Amniotic epithelial cell (primary cell): ENCODE measurements around the gene PTPRM.

Source experiments
- DNase-seq: peaks from one replicate; pipeline ENCODE4 v3.0.0-alpha.2; 2010; ENCODE audit warnings: low read depth

PTPRM gene

DNA sequence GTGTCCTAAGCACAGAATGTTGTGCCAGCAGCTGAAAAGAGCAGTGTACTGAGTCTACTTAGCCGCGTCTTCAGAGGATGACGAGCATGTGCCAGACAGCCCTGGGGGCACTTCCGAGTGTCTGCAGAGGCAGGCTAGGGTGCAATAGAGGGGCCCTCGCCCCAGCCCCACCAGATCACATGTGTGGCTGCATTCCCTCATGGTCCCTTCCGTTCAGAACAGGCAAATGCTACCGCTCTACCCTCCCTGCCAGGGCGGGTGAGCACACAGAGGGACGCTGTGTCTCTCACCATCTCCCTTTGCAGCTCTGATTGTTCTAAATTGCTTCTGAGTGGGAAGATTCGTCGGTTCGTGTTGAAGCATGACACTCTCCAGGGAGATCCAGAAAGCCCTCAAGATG, 829.9 kb downstream of the PTPRM start:
- DNase-seq, result no peak

DNA sequence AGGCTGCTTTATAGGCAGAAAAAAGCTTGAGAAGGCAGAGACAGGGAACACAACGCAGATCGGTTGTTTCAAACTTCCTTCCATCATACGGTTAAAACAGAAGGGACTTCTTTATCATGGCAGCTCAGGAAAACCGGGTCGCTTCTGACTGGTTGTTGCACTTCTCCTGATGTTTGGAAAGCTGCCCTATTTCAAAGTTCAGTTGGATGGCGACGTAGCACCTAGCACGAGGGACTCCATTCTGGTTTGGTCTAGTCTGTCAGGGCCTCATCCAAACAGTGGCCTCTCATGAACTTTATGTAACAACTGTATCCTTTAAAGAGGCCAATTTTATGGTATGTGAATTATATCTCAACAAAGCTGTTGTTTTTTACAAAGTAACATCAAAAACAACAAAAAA, 832.0 kb downstream of the PTPRM start:
- DNase-seq, result no peak

DNA sequence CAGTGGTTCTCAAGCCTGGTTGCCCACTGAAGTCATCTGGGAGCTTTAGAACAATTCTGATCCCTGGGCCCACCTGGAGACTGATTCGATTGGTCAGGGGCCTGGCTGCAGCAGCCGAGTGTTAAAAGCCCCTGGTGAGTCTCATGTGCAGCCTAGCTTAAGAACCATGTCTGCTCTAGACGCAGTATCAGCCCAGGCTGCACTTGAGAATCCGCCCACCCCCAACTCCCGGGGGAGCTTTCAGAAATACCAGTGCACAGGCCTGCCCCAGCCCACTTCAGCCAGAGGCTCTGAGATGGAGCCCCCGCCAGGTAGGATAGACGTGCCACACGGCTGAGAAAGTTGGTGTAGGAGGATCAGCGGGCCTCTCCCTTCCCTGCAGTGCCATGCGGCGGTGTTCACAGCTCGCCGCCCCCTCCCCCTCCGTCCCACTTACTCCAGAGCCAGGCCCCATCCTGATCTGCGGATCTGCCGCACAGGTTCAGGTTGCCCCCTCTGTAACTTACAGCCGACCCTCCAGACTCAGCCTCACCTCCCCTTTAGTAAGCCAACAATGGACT, 833.2 kb downstream of the PTPRM start:
- no peak for DNase-seq

DNA sequence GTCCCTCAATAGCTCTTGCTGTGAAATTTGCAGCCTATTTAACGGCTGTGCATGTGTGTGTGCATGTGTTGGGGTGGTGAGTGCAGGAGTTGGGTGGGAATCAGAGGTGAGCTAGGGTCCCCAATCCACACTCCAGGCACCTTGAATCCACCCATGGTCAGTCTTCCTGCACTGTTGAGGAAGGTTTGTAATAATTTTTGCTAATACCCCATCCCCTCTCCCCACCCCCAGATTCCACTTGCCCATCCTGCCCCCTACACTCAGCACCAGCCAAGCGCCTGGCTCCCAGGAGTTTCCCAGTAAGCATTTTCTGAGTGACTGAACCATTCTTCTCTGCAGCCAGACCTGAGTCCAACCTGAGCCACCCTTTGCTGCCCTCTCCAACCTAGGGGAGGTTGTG, 833.7 kb downstream of the PTPRM start:
- DNase-seq, result no peak

DNA sequence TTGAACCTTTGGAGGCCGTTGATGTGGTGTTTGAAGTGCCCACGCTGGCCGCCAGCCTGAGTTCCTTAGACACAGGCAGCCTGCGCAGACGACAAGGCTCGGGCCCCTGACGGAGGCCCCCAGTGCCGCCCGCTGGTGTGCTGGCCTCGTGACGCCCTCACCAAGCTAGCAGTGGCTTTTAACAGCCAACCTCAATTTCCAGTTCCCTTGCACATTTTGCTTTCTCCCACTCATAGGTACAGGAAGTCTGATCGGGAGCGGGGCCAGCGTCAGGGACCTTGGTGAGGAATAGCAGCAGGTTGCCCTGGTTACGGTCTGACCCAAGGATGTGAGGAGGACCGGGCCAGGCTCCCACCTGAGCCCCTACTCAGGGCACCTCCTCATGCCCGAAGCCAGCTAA, 834.5 kb downstream of the PTPRM start:
- no peak for DNase-seq

DNA sequence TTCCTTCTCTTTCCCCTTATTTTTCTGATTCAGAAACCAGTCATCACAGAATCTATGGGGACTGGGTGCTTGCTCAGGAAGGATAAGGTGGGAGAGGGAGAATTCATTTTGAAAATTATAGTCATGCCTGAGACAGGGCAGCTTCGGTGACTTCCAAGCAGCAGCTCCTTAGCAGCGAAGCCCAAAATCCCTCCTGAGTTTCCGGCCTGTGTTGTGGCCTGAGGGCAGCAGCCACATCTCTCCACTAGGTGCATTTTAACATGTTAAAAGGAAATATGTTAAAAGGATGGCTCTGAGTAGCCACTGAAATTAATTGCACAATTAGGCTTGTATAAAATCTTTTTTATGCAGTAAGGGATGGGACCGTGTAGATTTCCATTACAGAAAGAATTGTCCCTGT, 835.1 kb downstream of the PTPRM start:
- no peak for DNase-seq

DNA sequence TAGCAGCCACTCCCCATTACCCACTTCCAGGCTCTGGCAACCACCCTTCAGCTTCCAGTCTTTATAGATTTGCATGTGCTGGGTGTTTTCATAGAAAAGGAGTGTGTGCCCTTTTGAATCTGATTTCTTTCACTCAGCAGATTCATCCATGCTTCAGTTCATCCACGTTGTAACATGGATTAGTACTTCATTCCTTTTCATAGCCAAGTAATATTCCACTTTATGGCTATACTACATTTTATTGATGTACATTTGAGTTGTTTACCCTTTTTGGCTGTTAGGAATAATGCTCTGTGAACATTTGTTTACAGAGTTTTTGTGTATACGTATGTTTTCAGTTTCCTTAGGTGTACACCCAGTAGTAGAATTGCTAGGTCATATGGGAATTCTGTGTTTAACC, 836.6 kb downstream of the PTPRM start:
- DNase-seq, result no peak

DNA sequence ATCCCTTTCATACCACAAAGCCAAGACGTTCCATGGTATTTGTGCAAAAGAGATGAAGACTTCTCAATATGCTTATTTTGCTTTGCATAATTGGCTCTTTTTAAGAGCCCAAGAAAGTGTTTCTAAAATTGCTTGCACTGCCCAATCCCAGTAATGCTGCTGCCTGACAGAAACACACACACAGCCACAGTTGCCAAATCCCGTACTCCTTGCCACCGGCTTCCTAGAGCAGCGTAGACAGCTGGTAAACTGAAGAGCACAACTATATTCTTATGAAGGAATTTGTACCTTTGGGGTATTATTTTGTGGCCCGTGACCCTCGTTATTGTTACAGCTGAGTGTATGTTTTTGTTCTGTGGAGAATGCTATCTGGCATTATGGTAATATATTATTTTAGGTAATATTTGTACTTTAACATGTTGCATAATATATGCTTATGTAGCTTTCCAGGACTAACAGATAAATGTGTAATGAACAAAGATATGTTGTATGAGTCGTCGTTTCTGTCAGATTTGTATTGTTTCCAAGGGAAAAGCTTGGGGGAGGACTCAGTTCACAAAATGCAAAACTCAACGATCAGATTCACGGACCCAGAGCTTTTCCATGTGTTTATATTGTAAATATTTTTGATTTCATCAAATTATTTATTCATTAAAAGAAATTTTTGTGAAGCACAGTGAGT, 839.2 kb downstream of the PTPRM start:
- peak; percentile 56 for DNase-seq

DNA sequence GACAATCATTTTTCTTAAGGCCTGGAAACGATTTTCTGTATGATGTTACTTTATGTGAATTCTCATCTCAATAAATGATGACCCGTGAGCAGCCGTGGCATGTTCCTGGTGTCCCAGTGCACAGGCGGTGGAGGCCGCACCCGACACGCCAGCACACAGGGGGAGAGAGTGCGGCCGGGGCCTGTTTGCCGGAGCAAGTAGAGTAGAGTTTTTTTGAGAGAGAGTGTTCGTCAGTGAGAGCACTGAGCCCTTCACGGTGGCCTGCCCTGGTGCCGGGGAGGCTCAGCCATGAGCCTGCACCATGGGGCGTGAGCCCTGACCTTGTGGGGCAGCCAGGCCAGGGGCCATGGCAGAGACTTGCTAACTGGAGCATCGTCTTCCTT, 839.7 kb downstream of the PTPRM start:
- no peak for DNase-seq

DNA sequence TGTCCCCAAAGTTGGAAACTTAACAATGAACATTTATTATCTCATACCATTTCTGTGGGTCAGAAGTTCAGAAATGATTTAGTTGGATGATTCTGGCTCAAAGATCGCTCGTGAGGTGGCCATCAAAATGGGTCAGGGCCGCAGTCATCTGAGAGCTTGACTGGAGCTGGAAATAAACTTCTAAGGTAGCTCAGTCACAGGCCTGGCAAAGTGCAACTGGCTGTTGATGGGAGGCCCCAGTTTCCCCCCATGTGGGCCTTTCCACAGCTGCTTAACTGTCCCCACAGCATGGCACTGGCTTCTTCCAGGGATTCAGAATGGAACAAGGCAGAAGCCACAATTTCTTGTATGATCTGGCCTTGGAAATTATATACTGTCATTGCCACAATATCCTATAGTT, 842.0 kb downstream of the PTPRM start:
- DNase-seq, result no peak

DNA sequence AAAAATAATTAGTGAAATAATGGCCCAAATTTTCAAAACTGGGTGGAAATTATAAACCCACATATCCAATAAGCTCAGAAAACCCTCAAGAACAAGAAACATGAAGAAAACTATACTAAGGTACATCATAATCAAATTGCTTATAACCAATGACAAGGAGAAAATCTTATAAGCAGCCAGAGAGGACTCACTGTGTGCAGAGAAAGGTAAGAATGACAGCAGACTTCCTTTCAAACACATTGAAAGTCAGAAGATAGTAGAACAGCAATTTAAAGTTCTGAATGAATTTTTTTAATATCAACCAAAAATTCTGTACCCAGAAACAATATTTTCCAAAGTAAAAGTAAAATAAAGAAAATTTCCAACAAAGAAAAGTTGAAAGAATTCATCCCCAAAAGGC, 844.4 kb downstream of the PTPRM start:
- no peak for DNase-seq

DNA sequence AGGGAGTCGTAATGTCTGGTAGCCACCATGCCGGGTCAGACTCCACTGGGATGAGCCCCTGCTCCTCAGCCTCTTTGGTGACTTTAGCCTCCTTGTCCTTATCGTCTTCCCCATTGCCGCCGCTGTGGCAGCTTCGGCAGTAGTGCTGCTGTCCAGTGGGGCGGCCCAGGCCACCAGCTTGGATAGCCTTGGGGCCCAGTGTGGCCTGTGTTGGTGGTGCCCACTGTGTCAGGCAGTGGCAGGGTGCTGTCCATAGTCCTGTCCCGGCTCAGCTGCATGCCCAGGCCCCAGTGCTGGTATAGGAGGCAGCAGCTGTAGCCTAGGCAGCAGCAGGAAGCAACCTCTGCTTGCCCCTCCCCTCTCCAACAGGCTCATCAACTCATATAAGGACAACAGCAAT, 845.0 kb downstream of the PTPRM start:
- DNase-seq, result no peak

DNA sequence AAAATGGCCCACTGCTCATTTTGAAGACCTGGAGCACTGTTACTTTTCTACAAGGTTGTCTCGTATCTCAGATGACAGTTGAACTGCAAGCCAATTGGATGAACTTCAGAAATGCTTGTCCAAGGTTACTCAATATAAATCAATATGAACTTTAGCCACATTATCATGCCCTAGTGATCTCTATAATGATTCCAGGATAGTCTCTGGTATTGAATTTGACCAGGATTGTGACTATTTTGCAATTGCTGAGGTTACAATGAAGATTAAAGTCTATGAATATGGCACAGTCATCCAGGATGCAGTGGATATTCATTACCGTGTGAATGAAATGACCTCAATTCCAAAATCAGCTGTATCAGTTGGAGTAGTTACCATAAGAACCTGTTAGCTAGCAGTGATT, 846.1 kb downstream of the PTPRM start:
- no peak for DNase-seq

DNA sequence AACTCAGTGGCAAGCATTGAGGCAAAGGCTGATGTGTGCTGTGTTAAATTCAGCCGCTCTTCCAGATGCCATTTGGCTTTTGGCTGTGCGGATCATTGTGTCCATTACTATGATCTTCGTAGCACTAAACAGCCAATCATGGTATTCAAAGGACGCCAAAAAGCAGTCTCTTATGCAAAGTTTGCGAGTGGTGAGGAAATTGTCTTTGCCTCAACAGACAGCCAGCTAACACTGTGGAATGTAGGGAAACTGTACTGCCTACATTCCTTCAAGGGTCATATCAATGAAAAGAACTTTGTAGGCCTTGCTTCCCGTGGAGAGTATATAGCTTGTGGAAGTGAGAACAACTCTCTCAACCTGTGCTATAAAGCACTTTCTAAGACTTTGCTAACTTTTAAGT, 846.6 kb downstream of the PTPRM start:
- DNase-seq, result no peak

DNA sequence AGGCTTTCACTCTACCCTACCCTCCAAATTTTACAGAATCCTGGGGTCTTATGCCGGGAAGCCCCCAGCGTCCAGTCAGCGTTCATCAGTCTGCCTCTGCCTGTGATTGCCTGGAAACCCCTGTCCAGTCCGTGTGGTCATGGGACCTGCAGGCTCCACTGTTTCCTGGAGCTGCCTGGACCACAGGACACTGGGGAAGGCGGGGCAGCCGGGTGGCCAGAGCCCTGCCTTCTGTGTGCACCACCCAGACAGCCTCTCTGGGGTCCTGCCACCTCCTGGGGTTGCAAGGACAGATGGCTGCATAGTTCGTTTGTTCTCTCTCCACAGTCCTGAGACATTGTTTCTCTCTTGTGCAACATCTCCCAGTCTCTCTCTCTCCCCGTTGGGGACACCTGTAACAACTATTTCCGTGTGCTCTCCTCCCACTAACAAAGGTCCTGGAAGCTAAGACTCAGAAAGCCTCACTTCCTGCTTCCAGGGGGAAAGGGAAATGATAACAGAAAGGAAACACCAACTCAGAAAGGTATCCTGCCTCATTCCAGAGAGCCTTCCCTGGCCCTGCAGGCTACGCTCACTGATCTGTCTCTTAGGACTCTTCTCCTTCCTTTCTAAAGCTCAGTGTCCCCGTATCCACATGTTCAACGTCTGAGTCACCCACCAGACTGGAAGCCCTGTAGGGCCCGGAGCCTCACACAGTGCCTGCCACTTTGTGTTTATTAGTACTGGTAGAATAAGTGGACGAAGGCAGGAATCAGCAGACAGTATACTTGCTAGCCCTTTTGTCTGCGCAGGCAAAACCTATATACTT, 849.3 kb downstream of the PTPRM start:
- DNase-seq, result no peak

DNA sequence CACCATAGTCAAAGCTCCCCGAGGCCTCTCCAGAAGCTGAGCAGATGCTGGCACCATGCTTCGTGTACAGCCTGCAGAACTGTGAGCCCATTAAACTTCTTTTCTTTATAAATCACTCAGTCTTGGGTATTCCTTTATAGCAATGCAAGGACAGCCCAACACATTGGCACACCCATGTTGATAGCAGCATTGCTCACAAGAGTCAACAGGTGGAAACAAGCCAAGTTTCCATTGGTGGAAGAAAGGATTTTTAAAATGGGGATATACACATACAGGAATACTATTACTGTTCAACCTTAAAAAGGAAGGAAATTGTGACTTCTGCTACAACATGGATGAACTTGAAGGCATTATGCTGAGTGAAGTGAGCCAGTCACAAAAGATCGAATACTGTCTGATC, 855.3 kb downstream of the PTPRM start:
- DNase-seq, result no peak

DNA sequence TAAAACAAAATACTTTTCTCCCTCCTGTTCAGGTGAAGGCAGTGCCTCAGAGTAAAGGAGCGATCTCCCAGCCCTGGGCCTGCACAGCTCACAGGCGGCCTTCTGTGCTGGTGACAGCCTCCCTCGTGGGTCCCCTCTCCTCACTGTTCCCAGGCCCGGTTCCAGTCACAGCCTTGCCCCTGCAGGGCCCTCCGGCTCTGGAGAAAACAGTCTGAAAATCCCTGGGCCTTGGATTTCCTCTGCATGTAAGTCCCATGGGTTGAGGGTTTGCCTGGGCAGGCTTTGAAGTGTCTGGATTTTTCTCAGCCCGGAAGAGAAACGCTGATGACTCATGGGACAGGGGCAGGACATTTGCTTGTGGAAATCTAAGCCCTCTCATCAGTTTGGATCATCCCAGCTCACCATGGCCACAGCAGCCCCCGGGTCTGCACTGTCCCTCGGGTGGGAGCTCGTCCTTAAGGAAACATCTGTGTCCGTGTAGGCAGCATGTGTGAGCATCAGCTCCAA, 856.0 kb downstream of the PTPRM start:
- peak; percentile 53 for DNase-seq

DNA sequence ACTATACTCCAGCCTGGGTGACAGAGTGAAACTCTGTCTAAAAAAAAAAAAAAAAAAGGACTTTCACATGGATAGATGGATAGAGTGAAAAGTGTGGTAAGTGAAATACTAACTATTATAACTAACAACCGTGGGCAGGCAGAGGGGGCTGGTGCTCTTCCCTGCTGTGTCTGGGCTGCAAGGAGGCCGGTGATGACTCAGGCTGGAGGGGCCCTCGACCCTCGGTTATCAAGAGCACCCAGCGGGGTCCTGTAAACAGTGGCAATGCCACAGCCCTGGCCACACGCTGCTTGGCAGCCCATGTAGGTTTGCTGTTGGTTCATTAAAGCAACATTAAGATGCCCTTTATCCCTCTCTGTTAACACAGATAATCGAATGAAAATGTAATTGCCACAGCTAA, 857.4 kb downstream of the PTPRM start:
- DNase-seq, result no peak

DNA sequence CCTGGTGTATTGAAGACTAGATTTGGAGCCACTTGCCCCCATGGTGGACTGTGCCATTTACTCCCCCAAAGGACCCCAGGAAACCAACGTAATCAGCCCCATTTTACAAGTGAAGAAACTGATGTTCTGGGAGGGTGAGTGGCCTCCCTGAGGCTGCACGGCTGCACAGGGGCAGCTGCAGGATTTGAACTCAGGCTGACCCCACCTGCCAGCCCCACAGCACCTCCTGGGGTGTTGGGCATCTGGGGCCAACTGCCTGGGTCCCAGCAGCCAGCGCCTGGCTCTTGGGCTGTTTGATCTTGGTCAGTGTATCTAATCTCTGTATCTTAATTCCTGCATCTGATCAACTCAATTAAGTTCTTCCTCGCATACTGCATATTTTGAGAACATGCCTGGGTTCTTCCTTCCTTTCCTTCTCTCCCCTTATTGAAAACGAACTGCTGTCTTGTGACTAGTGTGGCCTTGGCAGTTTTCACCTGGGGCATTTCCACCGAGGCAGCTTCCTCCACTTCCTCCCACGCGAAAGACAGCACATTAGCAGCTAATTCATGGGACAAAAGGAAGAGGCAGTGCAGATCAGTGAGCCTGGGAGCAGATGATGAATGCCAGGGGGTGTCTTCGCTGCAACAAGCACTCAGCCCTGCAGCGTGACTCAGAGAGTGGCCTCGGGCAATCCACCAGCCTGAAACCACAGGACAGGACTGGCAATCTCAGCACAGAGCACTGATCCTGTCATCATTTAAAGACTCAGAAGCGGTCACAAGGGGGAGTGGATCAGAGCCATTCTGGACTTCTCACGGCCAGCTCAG, 858.0 kb downstream of the PTPRM start:
- peak; percentile 76 for DNase-seq

DNA sequence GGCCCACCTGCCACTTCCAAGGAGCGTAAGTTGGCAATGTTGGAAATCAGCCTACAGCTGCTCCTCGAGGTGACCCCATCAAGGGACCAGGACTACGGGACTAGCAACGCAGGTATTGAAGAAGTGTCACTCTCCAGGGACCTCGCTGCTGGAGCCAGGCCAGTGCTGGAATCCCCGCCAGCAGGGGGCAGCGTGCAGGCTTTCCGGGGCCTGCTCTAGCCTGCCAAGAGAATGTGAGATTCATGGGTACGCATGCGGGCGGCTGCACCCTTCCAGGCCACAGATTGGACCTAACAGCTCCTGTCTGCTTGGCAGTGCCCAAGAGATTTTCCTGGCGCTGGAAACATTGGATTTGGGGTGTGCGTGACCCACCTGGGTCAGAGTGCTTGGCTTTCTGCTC, 859.3 kb downstream of the PTPRM start:
- DNase-seq, result no peak

DNA sequence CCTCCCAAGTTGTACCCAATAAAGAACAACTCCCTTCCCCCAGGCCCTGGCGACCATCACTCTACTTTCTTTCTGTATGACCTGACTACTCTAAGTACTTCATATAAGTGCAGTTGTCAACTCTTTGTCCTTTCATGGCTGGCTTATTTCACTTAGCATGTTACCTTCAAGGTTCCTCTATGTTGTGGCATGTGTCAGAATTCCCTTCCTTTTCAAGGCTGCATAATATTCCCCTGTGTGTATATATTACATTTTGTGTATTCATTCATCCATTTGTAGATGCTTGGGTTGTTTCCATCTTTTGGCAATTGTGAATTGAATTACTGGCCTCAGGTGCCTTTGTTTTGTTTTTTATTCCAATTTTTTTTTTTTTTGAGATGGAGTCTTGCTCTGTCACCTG, 860.2 kb downstream of the PTPRM start:
- no peak for DNase-seq

DNA sequence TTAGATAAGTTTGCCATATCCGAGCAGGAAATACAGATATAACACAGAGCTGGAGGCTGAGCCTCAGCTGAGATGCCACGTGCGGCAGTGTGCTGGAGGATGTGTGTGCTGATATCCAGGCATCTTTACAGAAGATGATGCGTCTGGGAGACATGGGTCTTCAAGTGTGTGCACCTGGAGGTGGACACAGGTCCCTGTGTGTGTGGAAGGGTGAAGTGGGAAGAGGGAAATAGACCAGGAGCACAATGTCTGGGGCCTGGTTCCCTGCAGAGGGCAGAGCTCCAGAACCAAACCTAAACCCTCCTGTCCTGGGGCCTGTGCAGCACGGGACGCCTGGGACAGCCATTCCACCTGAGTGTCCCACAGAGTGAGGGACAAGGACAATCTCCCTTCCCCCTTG, 861.8 kb downstream of the PTPRM start:
- no peak for DNase-seq

DNA sequence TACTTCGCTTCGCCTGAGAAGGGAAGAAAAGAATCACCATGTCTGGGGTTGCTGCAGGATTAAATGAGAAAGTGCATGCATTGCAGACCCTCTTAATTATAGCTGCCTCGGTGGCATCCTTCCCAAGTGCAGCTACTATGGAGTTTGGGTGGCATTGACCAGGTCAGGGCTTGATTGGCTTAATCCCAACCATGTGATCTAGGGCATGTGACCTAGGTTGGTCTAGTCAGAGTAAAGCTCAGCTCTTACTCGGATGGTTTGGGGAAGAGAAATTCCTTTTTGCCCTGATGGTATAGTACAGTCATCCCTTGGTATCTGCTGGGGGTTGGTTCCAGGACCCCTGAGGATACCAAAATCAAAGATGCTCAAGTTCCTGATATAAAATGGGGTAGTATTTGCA, 863.9 kb downstream of the PTPRM start:
- no peak for DNase-seq
